ENCODE data around the gene KLHL26. TPM values are rescaled to one million over a fixed set of nuclear protein-coding genes. Genes with fewer than 3 reads are reported as not detected.

The KLHL26 gene
- total and polyA plus RNA-seq, 9 of the 15 experiments (the other 6 are each of a cell fraction or from before 2014, with no cell fraction given): 0.13 to 13.3 (median 1.4) TPM

DNA sequence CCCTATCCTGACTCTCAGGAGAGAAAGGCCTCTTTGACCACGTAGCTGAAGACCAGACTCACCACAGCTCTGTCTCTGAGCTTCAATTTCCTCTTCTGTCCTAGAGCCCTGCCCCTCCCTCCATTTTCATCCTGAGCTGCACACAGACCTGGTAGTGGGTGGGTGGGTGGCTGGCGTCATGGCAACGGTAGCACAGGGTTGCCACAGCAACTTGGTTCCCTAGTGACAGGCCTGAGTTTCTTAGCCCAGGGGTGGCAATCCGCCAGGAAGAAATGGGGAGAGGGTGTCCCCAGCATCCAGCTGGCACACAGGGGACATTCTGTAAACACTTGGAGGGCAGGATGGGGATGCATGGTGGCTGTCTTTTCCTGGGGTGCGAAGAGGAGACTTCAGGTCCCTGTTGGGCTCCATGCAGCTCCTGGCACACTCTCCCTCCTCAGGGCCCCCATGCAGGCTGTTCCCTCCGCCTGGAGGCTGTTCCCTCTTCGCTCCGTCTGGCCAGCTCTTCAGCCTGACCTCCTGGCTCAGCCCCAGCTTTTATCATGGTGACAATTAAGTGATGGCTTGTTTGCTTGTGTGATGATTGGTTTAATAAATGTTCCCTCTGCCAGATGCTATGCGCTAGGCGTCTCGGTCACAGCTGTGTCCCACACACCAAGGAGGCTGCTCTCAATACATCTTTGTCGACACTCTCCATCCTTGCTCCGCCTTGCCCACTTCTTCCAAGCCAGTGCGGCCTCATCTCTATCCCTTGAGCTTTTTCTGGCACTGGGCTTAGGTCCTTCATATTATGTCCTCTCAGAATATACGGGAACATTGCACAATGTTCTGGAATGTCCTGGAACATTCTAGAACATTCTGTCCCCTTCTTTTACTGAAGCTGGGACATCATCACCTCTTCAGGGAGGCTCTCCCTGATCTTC, 7.4 kb upstream of the KLHL26 start (continued):
- TF ChIP-seq, protein P1, sequence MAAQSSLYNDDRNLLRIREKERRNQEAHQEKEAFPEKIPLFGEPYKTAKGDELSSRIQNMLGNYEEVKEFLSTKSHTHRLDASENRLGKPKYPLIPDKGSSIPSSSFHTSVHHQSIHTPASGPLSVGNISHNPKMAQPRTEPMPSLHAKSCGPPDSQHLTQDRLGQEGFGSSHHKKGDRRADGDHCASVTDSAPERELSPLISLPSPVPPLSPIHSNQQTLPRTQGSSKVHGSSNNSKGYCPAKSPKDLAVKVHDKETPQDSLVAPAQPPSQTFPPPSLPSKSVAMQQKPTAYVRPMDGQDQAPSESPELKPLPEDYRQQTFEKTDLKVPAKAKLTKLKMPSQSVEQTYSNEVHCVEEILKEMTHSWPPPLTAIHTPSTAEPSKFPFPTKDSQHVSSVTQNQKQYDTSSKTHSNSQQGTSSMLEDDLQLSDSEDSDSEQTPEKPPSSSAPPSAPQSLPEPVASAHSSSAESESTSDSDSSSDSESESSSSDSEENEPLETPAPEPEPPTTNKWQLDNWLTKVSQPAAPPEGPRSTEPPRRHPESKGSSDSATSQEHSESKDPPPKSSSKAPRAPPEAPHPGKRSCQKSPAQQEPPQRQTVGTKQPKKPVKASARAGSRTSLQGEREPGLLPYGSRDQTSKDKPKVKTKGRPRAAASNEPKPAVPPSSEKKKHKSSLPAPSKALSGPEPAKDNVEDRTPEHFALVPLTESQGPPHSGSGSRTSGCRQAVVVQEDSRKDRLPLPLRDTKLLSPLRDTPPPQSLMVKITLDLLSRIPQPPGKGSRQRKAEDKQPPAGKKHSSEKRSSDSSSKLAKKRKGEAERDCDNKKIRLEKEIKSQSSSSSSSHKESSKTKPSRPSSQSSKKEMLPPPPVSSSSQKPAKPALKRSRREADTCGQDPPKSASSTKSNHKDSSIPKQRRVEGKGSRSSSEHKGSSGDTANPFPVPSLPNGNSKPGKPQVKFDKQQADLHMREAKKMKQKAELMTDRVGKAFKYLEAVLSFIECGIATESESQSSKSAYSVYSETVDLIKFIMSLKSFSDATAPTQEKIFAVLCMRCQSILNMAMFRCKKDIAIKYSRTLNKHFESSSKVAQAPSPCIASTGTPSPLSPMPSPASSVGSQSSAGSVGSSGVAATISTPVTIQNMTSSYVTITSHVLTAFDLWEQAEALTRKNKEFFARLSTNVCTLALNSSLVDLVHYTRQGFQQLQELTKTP (IDR thresholded peaks at IDR 0.05; ENCODE audit: low read depth in 1 of 2, partially characterized antibody in 2 of 2): no peak
- TF ChIP-seq ZNF717 (CRISPR knock-in tag; IDR thresholded peaks at IDR 0.05): no peak
- TF ChIP-seq MYNN (IDR thresholded peaks at IDR 0.05): peak; percentile 66; the same call in 1 of the 2 replicates
- TF ChIP-seq MYNN (CRISPR knock-in tag; IDR thresholded peaks at IDR 0.05): no peak

DNA sequence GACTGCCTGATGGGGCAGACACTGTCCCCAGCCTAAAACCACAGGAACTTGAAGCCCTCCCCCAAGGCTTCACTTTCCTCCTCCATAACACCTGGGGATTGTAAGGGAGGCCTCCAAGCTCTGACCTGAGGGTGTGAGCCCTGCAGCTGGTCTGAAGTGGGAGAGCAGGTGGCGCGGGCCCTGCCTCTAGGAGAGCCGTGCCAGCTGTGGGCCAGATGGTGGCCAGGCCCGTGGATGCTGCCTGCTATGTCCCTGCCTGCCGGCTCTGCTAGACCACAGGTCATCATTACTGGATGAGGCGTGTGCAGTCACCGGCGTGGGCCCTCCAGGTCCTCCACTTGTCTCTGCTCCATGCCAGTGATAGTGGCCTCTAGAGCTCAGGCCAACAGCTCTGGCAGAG, 3.5 kb upstream of the KLHL26 start:
- ChIA-PET CTCF (ENCODE audit: low intra/inter-chr PET ratio) (no interaction called here), POLR2A (interaction anchor here (0.6 kb wide), 1 partner anchor 349 kb away, joined by 3 read pairs; no protein-coding TSS in a partner anchor)
- Histone ChIP-seq H3K79me2 (ENCODE audit: control insufficient read depth, insufficient read depth, low read length) (peaks cover 15% of the 10 kb centered on the region), H3K4me3 (no peak overlapping the region), H3K27ac (ENCODE audit: extremely low read depth, low read depth, low read length) (no peak overlapping the region), H2AFZ (ENCODE audit: low read depth, low read length) (no peak overlapping the region), H3K9me3 (replicated peaks; ENCODE audit: control insufficient read depth, insufficient read depth, low read depth, low read length) (no peaks in the 10 kb centered on the region), H3K9ac (ENCODE audit: insufficient read depth in 1 of 2, low read depth in 2 of 2, low read length in 2 of 2) (peak overlapping the region in 1 of 2 experiments; percentile 38; a peak in 1 of 4 replicates), H3K4me1 (replicated peaks in 1 of 2; ENCODE audit: control insufficient read depth in 2 of 2, insufficient read depth in 2 of 2, low read length in 2 of 2) (peaks cover 4 to 25% of the 10 kb centered on the region in 2 experiments; a peak in 4 of 5 replicates), H4K20me1 (replicated peaks; ENCODE audit: control insufficient read depth, insufficient read depth, low read length) (0 out of 2 replicates have a peak, but pooled peaks cover 3% of the 10 kb centered on the region), H3K9me1 (ENCODE audit: control insufficient read depth, insufficient read depth, low read length) (no peaks in the 10 kb centered on the region), H3K36me3 (ENCODE audit: control insufficient read depth, insufficient read depth, low read length) (no peaks in the 10 kb centered on the region), H3K27me3 (ENCODE audit: control insufficient read depth in 2 of 2, insufficient read depth in 2 of 2, low read length in 2 of 2) (peaks cover 16 to 37% of the 10 kb centered on the region in 2 experiments; a peak in 4 of 5 replicates), H3K4me2 (ENCODE audit: insufficient read depth, low read length) (no peak overlapping the region)
- intact Hi-C loops (cut with micrococcal nuclease): no loop called here
- no TSS peak for BruUV-seq (replicated peaks)
- no peak for ATAC-seq
- no peak for FAIRE-seq
- in situ Hi-C loops (cut with MboI): no loop called here
- DNase-seq (ENCODE audit: extremely low read depth in 1 of 4, low spot score in 3 of 4): no peak
- WGBS (ENCODE audit: insufficient coverage, low coverage, missing lambda C conversion rate): 22% methylated on average over 8 of the region's 8 CpGs
- TF ChIP-seq E2F3 (CRISPR knock-in tag; IDR thresholded peaks at IDR 0.05): no peak
- no peak for TF ChIP-seq ZNF785 (CRISPR knock-in tag; IDR thresholded peaks at IDR 0.05)
- no peak for TF ChIP-seq DDX20 (tag; IDR thresholded peaks at IDR 0.05; ENCODE audit: low read depth)
- no peak for TF ChIP-seq GTF2A2 (tag; IDR thresholded peaks at IDR 0.05)
- TF ChIP-seq SMARCC2 (IDR thresholded peaks at IDR 0.05; ENCODE audit: low read depth): no peak
- no peak for TF ChIP-seq U2AF1 (optimal IDR thresholded peaks at IDR 0.05; ENCODE audit: low read depth, low read length)
- no peak for TF ChIP-seq HNRNPH1 (optimal IDR thresholded peaks at IDR 0.05; ENCODE audit: low read depth, low read length)
- TF ChIP-seq, protein P2, sequence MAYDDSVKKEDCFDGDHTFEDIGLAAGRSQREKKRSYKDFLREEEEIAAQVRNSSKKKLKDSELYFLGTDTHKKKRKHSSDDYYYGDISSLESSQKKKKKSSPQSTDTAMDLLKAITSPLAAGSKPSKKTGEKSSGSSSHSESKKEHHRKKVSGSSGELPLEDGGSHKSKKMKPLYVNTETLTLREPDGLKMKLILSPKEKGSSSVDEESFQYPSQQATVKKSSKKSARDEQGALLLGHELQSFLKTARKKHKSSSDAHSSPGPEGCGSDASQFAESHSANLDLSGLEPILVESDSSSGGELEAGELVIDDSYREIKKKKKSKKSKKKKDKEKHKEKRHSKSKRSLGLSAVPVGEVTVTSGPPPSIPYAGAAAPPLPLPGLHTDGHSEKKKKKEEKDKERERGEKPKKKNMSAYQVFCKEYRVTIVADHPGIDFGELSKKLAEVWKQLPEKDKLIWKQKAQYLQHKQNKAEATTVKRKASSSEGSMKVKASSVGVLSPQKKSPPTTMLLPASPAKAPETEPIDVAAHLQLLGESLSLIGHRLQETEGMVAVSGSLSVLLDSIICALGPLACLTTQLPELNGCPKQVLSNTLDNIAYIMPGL (CRISPR knock-in tag; IDR thresholded peaks at IDR 0.05): no peak
- TF ChIP-seq SIRT6 (IDR thresholded peaks at IDR 0.05; ENCODE audit: low read depth, low read length): no peak
- no peak for TF ChIP-seq NBN (IDR thresholded peaks at IDR 0.05; ENCODE audit: low read depth)
- TF ChIP-seq ZNF174 (CRISPR knock-in tag; IDR thresholded peaks at IDR 0.05): no peak
